ENCODE data around the gene MVB12B. TPM values are rescaled to one million over a fixed set of nuclear protein-coding genes. Genes with fewer than 3 reads are reported as not detected.

The MVB12B gene
- total RNA-seq, 1 experiment from 2014 or later = 10.9 TPM

DNA sequence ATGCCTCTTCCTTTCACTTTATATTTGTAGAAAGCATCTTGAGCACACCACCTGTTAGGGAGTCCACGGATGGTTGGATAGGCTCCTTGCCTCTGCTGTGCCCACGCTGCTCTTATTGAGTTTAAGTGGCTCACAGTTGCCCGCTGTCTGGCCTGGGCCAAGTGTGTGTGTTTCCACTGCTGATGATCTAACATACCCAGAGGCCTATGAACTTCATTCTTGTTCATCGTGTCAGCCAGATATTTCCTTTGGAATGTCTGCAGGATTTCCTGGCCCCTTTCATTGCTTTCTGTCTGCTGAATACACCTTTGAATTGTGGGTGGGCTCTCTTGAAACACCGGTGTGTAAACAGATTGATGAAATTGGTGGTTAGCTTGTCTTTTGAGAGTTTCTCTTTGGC lies 46.6 kb downstream of the MVB12B start:
- Histone ChIP-seq H3K9me2 (ENCODE audit: insufficient read depth) (no peaks in the 10 kb centered on the region), H2AFZ (ENCODE audit: low read depth, low read length, poor library complexity, severe bottlenecking) (no peak overlapping the region), H3K27me3 (ENCODE audit: insufficient read depth, low read length) (no peaks in the 10 kb centered on the region), H3K9me3 (ENCODE audit: control insufficient read depth in 1 of 2, insufficient read depth in 1 of 2, low read depth in 1 of 2, low read length in 2 of 2) (no peaks in the 10 kb centered on the region), H4K20me1 (ENCODE audit: insufficient read depth) (no peaks in the 10 kb centered on the region), H3K4me3 (replicated peaks in 1 of 2; ENCODE audit: low read depth in 1 of 2, low read length in 2 of 2) (no peak overlapping the region), H3K36me3 (ENCODE audit: control insufficient read depth in 1 of 2, insufficient read depth in 2 of 2, low read length in 2 of 2) (no peaks in the 10 kb centered on the region), H3K4me1 (ENCODE audit: control insufficient read depth in 1 of 2, insufficient read depth in 2 of 2, low read length in 2 of 2) (peaks cover 0 to 9% of the 10 kb centered on the region in 2 experiments; a peak in 1 of 4 replicates), H3K27ac (ENCODE audit: low read depth, low read length) (no peak overlapping the region), H3K79me2 (ENCODE audit: insufficient read depth, low read length) (no peaks in the 10 kb centered on the region), H3K4me2 (ENCODE audit: low read length) (no peak overlapping the region), H3K9ac (ENCODE audit: low read length) (no peak overlapping the region)
- no peak for DNase-seq (ENCODE audit: low read depth, low spot score)
- no TSS peak for BruUV-seq (replicated peaks)
- TF ChIP-seq SP1 (IDR thresholded peaks at IDR 0.05; ENCODE audit: low read depth) = no peak
- TF ChIP-seq CEBPB (IDR thresholded peaks at IDR 0.05; ENCODE audit: low read depth) = no peak
- intact Hi-C loops (cut with micrococcal nuclease) = no loop called here
- CTCF ChIA-PET = no interaction called here
- RAD21 ChIA-PET (ENCODE audit: low non-redundant PET in 1 of 2, low total read pairs in 2 of 2, uncharacterized antibody in 2 of 2, unreplicated experiment in 2 of 2) = no interaction called here
- POLR2A ChIA-PET = no interaction called here
- ATAC-seq = no peak

- Histone ChIP-seq H3K4me1 (ENCODE audit: control insufficient read depth in 1 of 2, insufficient read depth in 2 of 2, low read length in 2 of 2) (peaks cover 0 to 9% of the 10 kb centered on the region in 2 experiments; a peak in 1 of 4 replicates), H3K36me3 (ENCODE audit: control insufficient read depth in 1 of 2, insufficient read depth in 2 of 2, low read length in 2 of 2) (no peaks in the 10 kb centered on the region), H4K20me1 (ENCODE audit: insufficient read depth) (no peaks in the 10 kb centered on the region), H3K79me2 (ENCODE audit: insufficient read depth, low read length) (no peaks in the 10 kb centered on the region), H3K9me2 (ENCODE audit: insufficient read depth) (no peaks in the 10 kb centered on the region), H3K9ac (ENCODE audit: low read length) (no peak overlapping the region), H3K4me2 (ENCODE audit: low read length) (no peak overlapping the region), H3K4me3 (replicated peaks in 1 of 2; ENCODE audit: low read depth in 1 of 2, low read length in 2 of 2) (no peak overlapping the region), H3K27me3 (ENCODE audit: insufficient read depth, low read length) (no peaks in the 10 kb centered on the region), H3K27ac (ENCODE audit: low read depth, low read length) (no peak overlapping the region), H2AFZ (ENCODE audit: low read depth, low read length, poor library complexity, severe bottlenecking) (no peak overlapping the region), H3K9me3 (ENCODE audit: control insufficient read depth in 1 of 2, insufficient read depth in 1 of 2, low read depth in 1 of 2, low read length in 2 of 2) (no peaks in the 10 kb centered on the region)
- no peak for ATAC-seq
- ChIA-PET POLR2A (no interaction called here), CTCF (interaction anchor here (1.4 kb wide), 1 partner anchor 24 kb away, joined by 3 read pairs; no protein-coding TSS in a partner anchor), RAD21 (ENCODE audit: low non-redundant PET in 1 of 2, low total read pairs in 2 of 2, uncharacterized antibody in 2 of 2, unreplicated experiment in 2 of 2) (no interaction called here)
- DNase-seq (ENCODE audit: low read depth, low spot score) = no peak
- no TSS peak for BruUV-seq (replicated peaks)
- TF ChIP-seq ATF3 (IDR thresholded peaks at IDR 0.05) (no peak), ZFX (IDR thresholded peaks at IDR 0.05) (no peak), EGR1 (IDR thresholded peaks at IDR 0.05; ENCODE audit: low read depth) (no peak), POLR2AphosphoS5 (IDR thresholded peaks at IDR 0.05; ENCODE audit: low read depth, low read length) (no peak), CEBPB (IDR thresholded peaks at IDR 0.05; ENCODE audit: low read depth) (no peak), ZNF274 (IDR thresholded peaks at IDR 0.05; ENCODE audit: low read depth, low read length) (no peak), RAD21 (IDR thresholded peaks at IDR 0.05; ENCODE audit: low read depth) (no peak), SRF (IDR thresholded peaks at IDR 0.05; ENCODE audit: low read depth) (no peak), YY1 (IDR thresholded peaks at IDR 0.05; ENCODE audit: extremely low read depth, insufficient replicate concordance, low read depth, low read length) (no peak), SP1 (IDR thresholded peaks at IDR 0.05; ENCODE audit: low read depth) (no peak), EZH2 (IDR thresholded peaks at IDR 0.05) (no peak)
- TF ChIP-seq, protein P1, sequence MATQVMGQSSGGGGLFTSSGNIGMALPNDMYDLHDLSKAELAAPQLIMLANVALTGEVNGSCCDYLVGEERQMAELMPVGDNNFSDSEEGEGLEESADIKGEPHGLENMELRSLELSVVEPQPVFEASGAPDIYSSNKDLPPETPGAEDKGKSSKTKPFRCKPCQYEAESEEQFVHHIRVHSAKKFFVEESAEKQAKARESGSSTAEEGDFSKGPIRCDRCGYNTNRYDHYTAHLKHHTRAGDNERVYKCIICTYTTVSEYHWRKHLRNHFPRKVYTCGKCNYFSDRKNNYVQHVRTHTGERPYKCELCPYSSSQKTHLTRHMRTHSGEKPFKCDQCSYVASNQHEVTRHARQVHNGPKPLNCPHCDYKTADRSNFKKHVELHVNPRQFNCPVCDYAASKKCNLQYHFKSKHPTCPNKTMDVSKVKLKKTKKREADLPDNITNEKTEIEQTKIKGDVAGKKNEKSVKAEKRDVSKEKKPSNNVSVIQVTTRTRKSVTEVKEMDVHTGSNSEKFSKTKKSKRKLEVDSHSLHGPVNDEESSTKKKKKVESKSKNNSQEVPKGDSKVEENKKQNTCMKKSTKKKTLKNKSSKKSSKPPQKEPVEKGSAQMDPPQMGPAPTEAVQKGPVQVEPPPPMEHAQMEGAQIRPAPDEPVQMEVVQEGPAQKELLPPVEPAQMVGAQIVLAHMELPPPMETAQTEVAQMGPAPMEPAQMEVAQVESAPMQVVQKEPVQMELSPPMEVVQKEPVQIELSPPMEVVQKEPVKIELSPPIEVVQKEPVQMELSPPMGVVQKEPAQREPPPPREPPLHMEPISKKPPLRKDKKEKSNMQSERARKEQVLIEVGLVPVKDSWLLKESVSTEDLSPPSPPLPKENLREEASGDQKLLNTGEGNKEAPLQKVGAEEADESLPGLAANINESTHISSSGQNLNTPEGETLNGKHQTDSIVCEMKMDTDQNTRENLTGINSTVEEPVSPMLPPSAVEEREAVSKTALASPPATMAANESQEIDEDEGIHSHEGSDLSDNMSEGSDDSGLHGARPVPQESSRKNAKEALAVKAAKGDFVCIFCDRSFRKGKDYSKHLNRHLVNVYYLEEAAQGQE (IDR thresholded peaks at IDR 0.05; ENCODE audit: low read depth) = no peak
- intact Hi-C loops (cut with micrococcal nuclease) = no loop called here
Observed at GRCh38 chr9:126374366-126374781, 47.7 kb downstream of the MVB12B start.

Data from HCT116 (cell line).